Measurements from ENCODE around the gene TEX54.
A peak's percentile ranks its signal among the peaks of the same experiment; 100 is the strongest.
"Not testable (repeated sequence)": the region's sequence is repeated elsewhere in the genome, so short reads cannot be mapped to it uniquely, and the experiment has no call there.

Gene TEX54

DNA sequence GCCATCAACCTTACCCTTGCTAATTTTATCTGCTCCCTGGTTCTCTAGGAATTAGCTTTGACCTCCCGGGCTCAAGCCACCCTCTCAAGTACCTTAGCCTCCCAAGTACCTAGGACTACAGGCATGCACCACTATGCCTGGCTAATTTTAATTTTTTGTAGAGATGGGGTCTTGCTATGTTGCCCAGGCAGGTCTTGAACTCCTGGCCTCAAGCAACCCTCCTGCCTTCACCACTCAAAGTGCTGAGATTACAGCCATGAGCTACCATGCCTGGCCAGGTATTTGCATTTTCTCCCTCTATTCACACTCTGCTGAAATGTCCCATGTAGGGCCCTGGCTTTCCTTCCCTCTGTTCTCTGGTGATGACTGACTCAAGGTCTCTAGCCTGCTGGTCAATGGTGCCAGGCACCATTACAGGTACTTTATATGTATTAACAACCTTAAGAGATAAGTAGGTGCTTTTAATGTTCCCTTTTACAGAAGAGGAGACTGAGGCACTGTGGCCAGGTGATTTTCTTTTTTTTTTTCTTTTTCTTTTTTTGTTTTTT, 15.2 kb upstream of the TEX54 start:
- H3K36me3 Mint-ChIP-seq (ENCODE audit: low read depth): peaks cover 16% of the 10 kb centered on the region
- peaks cover 16% of the 10 kb centered on the region for H3K4me1 Mint-ChIP-seq (ENCODE audit: low read depth)
- no peak overlapping the region for H3K4me3 Mint-ChIP-seq
- no peak overlapping the region for H3K27ac Mint-ChIP-seq
- no peaks in the 10 kb centered on the region for H3K9me3 Mint-ChIP-seq
- H3K27me3 Mint-ChIP-seq: no peaks in the 10 kb centered on the region

DNA sequence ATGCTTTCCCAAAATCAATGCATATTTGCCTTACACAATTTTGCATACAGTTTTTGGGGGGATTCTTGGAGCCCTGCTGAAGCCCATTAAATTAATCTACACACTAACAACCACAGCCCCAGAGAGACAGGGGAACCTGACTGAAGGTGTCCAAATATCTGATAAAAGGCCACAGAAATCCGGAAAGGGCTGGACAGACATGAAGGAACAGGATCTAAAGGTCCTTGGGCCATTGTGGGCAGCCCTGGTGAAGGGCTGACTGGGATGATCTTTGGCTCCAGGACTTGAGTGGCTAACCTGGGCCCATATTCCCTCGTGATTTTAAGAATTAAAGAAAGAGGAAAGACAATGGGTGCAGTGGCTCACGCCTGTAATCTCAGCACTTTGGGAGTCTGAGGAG, 13.5 kb upstream of the TEX54 start:
- H3K4me1 Mint-ChIP-seq (ENCODE audit: low read depth): peaks cover 3% of the 10 kb centered on the region
- no peaks in the 10 kb centered on the region for H3K9me3 Mint-ChIP-seq
- no peaks in the 10 kb centered on the region for H3K36me3 Mint-ChIP-seq (ENCODE audit: low read depth)
- H3K27ac Mint-ChIP-seq: no peak overlapping the region
- no peak overlapping the region for H3K4me3 Mint-ChIP-seq
- H3K27me3 Mint-ChIP-seq: no peaks in the 10 kb centered on the region

- no peak overlapping the region for H3K4me3 Mint-ChIP-seq
- H3K27ac Mint-ChIP-seq: no peak overlapping the region
- H3K27me3 Mint-ChIP-seq: no peaks in the 10 kb centered on the region
- peaks cover 5% of the 10 kb centered on the region for H3K36me3 Mint-ChIP-seq (ENCODE audit: low read depth)
- H3K4me1 Mint-ChIP-seq (ENCODE audit: low read depth): peaks cover 17% of the 10 kb centered on the region
- H3K9me3 Mint-ChIP-seq: no peaks in the 10 kb centered on the region
These were observed 11.5 kb upstream of the TEX54 start for GRCh38 chr11:62844154-62844553.

DNA sequence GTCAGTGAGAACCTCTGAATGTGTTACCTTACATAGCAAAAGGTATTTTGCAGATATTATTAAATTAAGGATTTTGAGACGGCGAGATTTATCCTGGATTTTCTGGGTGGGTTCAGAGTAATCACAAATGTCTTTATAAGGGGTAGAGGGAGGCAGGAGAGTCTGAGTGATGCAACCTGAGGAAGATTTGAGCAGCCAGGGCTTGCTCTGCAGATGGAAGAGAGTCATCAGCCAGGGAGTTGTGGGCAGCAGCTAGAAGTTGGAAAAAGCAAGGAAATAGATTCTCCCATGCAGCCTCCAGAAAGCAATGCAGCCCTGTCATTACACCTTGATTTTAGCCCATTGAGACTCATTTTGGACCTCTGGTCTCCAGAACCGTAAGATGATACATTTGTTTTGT, 10.8 kb upstream of the TEX54 start:
- Mint-ChIP-seq H3K4me1 (ENCODE audit: low read depth) (peaks cover 22% of the 10 kb centered on the region), H3K36me3 (ENCODE audit: low read depth) (peaks cover 10% of the 10 kb centered on the region), H3K9me3 (no peaks in the 10 kb centered on the region), H3K27me3 (no peaks in the 10 kb centered on the region), H3K27ac (no peak overlapping the region), H3K4me3 (no peak overlapping the region)

DNA sequence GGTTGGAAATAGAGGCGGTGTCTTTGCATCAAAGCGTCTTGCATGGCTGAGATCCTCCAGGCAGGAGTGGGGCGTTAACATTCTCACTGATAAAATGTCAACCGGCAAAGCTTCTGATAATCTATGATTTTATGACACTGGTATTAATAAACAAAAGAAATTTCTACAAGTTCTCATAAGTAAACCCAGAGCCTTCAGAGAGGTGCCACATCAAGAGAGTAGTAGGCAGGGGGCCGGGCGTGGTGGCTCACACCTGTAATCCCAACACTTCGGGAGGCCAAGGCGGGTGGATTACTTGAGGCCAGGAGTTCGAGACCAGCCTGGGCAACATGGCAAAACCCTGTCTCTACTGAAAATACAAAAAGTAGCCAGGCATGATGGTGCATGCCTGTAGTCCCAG, 10.2 kb upstream of the TEX54 start:
- not testable (repeated sequence) for H3K27ac Mint-ChIP-seq, H3K27me3 Mint-ChIP-seq, H3K4me3 Mint-ChIP-seq, H3K9me3 Mint-ChIP-seq
- H3K36me3 Mint-ChIP-seq (ENCODE audit: low read depth): peaks cover 10% of the 10 kb centered on the region
- H3K4me1 Mint-ChIP-seq (ENCODE audit: low read depth): peaks cover 22% of the 10 kb centered on the region

DNA sequence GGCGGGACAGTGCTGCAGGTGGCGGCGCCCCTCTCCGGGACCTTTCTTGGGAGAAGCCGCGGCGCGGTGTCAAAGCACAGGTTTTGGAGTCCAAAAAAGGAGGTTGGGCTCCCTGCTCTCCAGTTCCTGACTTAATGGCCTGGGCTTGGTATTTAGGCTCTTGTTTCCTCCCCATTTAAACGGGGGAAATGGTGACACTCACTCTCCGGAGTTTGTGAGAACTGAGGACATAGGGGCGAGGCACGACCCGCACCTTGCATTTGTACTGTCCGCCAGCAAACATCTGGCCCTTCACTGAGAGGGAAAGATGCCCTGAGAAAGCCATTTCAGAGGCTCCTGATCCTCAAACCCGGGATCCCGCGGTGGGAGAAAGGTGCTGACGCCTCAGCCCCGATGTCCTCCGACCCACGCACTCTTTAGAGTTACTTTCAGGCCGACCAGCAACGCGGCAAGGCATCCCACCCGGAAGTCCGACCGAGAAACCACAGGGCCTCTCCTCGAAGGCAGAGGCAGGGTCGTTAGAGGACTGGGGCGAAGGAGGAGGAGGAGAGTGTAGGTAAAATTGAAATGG, 9.6 kb upstream of the TEX54 start:
- H3K27me3 Mint-ChIP-seq: no peaks in the 10 kb centered on the region
- H3K4me1 Mint-ChIP-seq (ENCODE audit: low read depth): peaks cover 29% of the 10 kb centered on the region
- peaks cover 17% of the 10 kb centered on the region for H3K36me3 Mint-ChIP-seq (ENCODE audit: low read depth)
- H3K27ac Mint-ChIP-seq: no peak overlapping the region
- no peaks in the 10 kb centered on the region for H3K9me3 Mint-ChIP-seq
- H3K4me3 Mint-ChIP-seq: no peak overlapping the region

- no peak overlapping the region for H3K27ac Mint-ChIP-seq
- H3K36me3 Mint-ChIP-seq (ENCODE audit: low read depth): peaks cover 19% of the 10 kb centered on the region
- no peaks in the 10 kb centered on the region for H3K9me3 Mint-ChIP-seq
- H3K27me3 Mint-ChIP-seq: no peaks in the 10 kb centered on the region
- no peak overlapping the region for H3K4me3 Mint-ChIP-seq
- peaks cover 34% of the 10 kb centered on the region for H3K4me1 Mint-ChIP-seq (ENCODE audit: low read depth)
These were observed 8.9 kb upstream of the TEX54 start for GRCh38 chr11:62841361-62842170.

- Mint-ChIP-seq H3K4me1 (ENCODE audit: low read depth) (peaks cover 42% of the 10 kb centered on the region), H3K36me3 (ENCODE audit: low read depth) (peaks cover 27% of the 10 kb centered on the region)
- not testable (repeated sequence) for H3K27me3 Mint-ChIP-seq, H3K27ac Mint-ChIP-seq, H3K9me3 Mint-ChIP-seq, H3K4me3 Mint-ChIP-seq
These were observed 8.2 kb upstream of the TEX54 start for GRCh38 chr11:62840721-62841360.

DNA sequence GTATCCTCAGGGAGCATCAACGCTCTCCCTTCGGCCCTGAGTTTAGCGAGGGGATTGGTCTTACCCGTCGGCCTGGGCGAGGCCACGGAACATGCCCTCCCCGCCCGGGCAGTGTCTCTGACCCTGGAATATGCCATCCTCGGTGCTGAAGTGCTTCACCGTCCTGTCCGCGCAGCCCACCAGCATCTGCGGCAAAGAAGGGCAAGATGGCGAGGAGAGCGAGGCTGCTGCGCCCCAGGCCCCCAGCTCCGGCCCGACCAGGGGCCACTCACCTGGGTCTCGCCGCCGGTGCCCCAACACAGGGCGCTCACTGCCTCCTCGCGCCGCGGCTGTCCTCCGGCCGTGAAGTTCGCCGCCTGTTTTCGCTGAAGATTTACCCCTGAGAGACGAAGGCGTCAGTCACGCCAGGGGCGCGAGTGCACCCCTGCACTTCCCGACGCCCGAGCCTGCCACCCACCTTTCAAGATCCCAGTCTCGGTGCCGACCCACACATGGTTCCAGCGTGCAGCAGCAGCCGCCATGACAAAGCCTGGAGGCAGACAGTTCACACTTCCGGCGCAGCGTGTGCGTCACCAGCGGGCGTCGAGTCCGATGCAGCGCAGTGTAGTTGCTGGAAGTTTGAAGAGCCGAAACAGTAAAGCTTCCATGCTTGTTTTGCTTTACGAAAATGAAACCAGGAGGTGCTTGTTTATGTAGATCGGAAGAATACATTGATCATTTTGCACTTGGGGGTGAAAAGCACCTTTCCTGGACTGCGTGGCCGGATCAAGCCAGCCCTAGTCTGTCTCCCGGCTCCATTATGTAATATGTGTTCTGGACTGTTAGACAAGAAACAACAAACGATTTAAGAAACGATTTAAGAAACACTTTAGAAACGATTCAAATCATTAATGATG, 6.7 kb upstream of the TEX54 start, which contains the start of gene WDR74:
TSS of gene WDR74 (minus strand) at position 541 of the 896 bp plus-strand sequence. CDS start at position 521, 20 bp downstream.
- peaks cover 48% of the 10 kb centered on the region for H3K4me1 Mint-ChIP-seq (ENCODE audit: low read depth)
- H3K36me3 Mint-ChIP-seq (ENCODE audit: low read depth): peaks cover 39% of the 10 kb centered on the region
- H3K4me3 Mint-ChIP-seq: no peak within 1 kb of the TSS
- no peaks in the 10 kb centered on the region for H3K9me3 Mint-ChIP-seq
- no peaks in the 10 kb centered on the region for H3K27me3 Mint-ChIP-seq
- H3K27ac Mint-ChIP-seq: no peak within 1 kb of the TSS

GRCh38 chr11:62835336-62835735, 2.7 kb upstream of the TEX54 start:
- Mint-ChIP-seq H3K4me1 (ENCODE audit: low read depth) (peaks cover 60% of the 10 kb centered on the region), H3K36me3 (ENCODE audit: low read depth) (peaks cover 56% of the 10 kb centered on the region), H3K27ac (no peak overlapping the region), H3K4me3 (no peak overlapping the region), H3K9me3 (no peaks in the 10 kb centered on the region), H3K27me3 (no peaks in the 10 kb centered on the region)

GRCh38 chr11:62831520-62832335, 913 bp downstream of the TEX54 start, which contains the start of gene STX5:
Gene STX5 (minus strand): TSS chr11:62832051. CDS start chr11:62831243, 808 bp downstream.
- H3K4me3 Mint-ChIP-seq: peak within 1 kb of the TSS; percentile 93
- H3K27me3 Mint-ChIP-seq: no peaks in the 10 kb centered on the region
- H3K4me1 Mint-ChIP-seq (ENCODE audit: low read depth): peaks cover 44% of the 10 kb centered on the region
- H3K9me3 Mint-ChIP-seq: no peaks in the 10 kb centered on the region
- peaks cover 53% of the 10 kb centered on the region for H3K36me3 Mint-ChIP-seq (ENCODE audit: low read depth)
- H3K27ac Mint-ChIP-seq: peak within 1 kb of the TSS; percentile 96

GRCh38 chr11:62830904-62831519, 1.6 kb downstream of the TEX54 start:
- Mint-ChIP-seq H3K4me3 (peak overlapping the region; percentile 93), H3K9me3 (no peaks in the 10 kb centered on the region), H3K27me3 (no peaks in the 10 kb centered on the region), H3K27ac (peak overlapping the region; percentile 96), H3K36me3 (ENCODE audit: low read depth) (peaks cover 46% of the 10 kb centered on the region), H3K4me1 (ENCODE audit: low read depth) (peaks cover 37% of the 10 kb centered on the region)

GRCh38 chr11:62828130-62828529, 4.5 kb downstream of the TEX54 start:
- not testable (repeated sequence) for H3K9me3 Mint-ChIP-seq, H3K27me3 Mint-ChIP-seq, H3K27ac Mint-ChIP-seq, H3K4me3 Mint-ChIP-seq
- Mint-ChIP-seq H3K36me3 (ENCODE audit: low read depth) (peaks cover 42% of the 10 kb centered on the region), H3K4me1 (ENCODE audit: low read depth) (peaks cover 21% of the 10 kb centered on the region)
